Neural cell (in vitro differentiated cells): ENCODE results near the gene DGCR6L. TPM values are rescaled to one million over a fixed set of nuclear protein-coding genes. Genes with fewer than 3 reads are reported as not detected.
"Not testable (repeated sequence)": the region's sequence is repeated elsewhere in the genome, so short reads cannot be mapped to it uniquely, and the experiment has no call there.

Experiments used
- H2AFZ ChIP-seq: fragments of 200-600, 300-800 bp; sonication (generic), shearing (Covaris generic); 2 replicates; pipeline ENCODE4 v1.6.0; 2014; ENCODE audit warnings: low read depth, mild to moderate bottlenecking, antibody characterized with exemption, low read length, moderate library complexity
- H3F3A ChIP-seq: fragments of 200-600 bp; shearing (Covaris generic); 2 replicates; pipeline ENCODE4 v1.6.1; 2016; ENCODE audit warnings: mild to moderate bottlenecking, moderate library complexity, mixed read lengths, antibody characterized with exemption, low read length; ENCODE audit not compliant: insufficient read depth, poor library complexity, severe bottlenecking
- H3K27ac ChIP-seq: fragments of 200-600, 300-800 bp; sonication (generic), shearing (Covaris generic); 2 replicates; pipeline ENCODE4 v1.5.1; 2014; ENCODE audit warnings: mild to moderate bottlenecking, low read length, moderate library complexity
- H3K27me3 ChIP-seq: fragments of 300-800, 200-600 bp; sonication (generic), shearing (Covaris generic); 2 replicates; pipeline ENCODE4 v1.6.0; 2014; ENCODE audit warnings: mild to moderate bottlenecking, low read depth, low read length, moderate library complexity; ENCODE audit not compliant: insufficient read depth
- H3K36me3 ChIP-seq: fragments of 300-800, 200-600 bp; sonication (generic), shearing (Covaris generic); 2 replicates; pipeline ENCODE4 v1.5.1; 2014; ENCODE audit warnings: mild to moderate bottlenecking, antibody characterized with exemption, low read length, moderate library complexity; ENCODE audit not compliant: insufficient read depth
- H3K4me2 ChIP-seq: fragments of 300-800, 200-600 bp; sonication (generic), shearing (Covaris generic); 2 replicates; pipeline ENCODE4 v1.6.0; 2014; ENCODE audit warnings: mild to moderate bottlenecking, low read length
- H3K4me3 ChIP-seq: fragments of 300-800, 200-600 bp; sonication (generic), shearing (Covaris generic); 2 replicates; pipeline ENCODE4 v1.5.1; 2014; ENCODE audit warnings: mild to moderate bottlenecking, low read length, moderate library complexity
- H3K79me2 ChIP-seq: fragments of 200-600 bp; shearing (Covaris generic); replicated peaks from 2 replicates; pipeline ENCODE4 v1.6.0; 2014; ENCODE audit warnings: mild to moderate bottlenecking, low read length, moderate library complexity; ENCODE audit not compliant: insufficient read depth
- H3K9ac ChIP-seq: fragments of 300-800, 200-600 bp; sonication (generic), shearing (Covaris generic); 2 replicates; pipeline ENCODE4 v1.6.1; 2016; ENCODE audit warnings: mild to moderate bottlenecking, low read length, mixed read lengths
- H3K9me2 ChIP-seq: fragments of 200-600 bp; shearing (Covaris generic); 2 replicates; pipeline ENCODE4 v1.6.1; 2016; ENCODE audit warnings: mild to moderate bottlenecking, low read length, mixed read lengths; ENCODE audit not compliant: insufficient read depth
- H3K9me3 ChIP-seq: fragments of 200-600, 300-800 bp; sonication (generic), shearing (Covaris generic); 2 replicates; pipeline ENCODE4 v1.6.1; 2016; ENCODE audit warnings: mild to moderate bottlenecking, mixed run types, low read length, moderate library complexity, mixed read lengths
- H4K20me1 ChIP-seq: fragments of 200-600 bp; shearing (Covaris generic); 2 replicates; pipeline ENCODE4 v1.6.1; 2016; ENCODE audit warnings: mild to moderate bottlenecking, mixed run types; ENCODE audit not compliant: insufficient read depth
- EP300 ChIP-seq: fragments of 450-650 bp; conservative IDR thresholded peaks from 2 replicates; pipeline ENCODE4 v1.6.1; 2014; ENCODE audit warnings: antibody characterized with exemption, mild to moderate bottlenecking, moderate library complexity; ENCODE audit not compliant: poor library complexity, severe bottlenecking
- EZH2 ChIP-seq: fragments of 200-600, 300-800 bp; shearing (Covaris generic), sonication (generic); IDR thresholded peaks from 2 replicates; pipeline ENCODE4 v1.6.1; 2014; ENCODE audit warnings: antibody characterized with exemption, low read length, borderline replicate concordance, mild to moderate bottlenecking; ENCODE audit not compliant: insufficient read depth, poor library complexity, severe bottlenecking
- MXI1 ChIP-seq: fragments of 450-650 bp; conservative IDR thresholded peaks from 2 replicates; pipeline ENCODE4 v1.6.1; 2014; ENCODE audit warnings: antibody characterized with exemption, mild to moderate bottlenecking; ENCODE audit not compliant: poor library complexity, severe bottlenecking
- polyA plus RNA-seq: library from polyadenylated mRNA; depleted of rRNA; stranded (reverse); fragments of >200 nt; gene quantifications from 2 replicates; pipeline ENCODE4 v1.2.3, GENCODE V29; 2014

DGCR6L gene
- polyA plus RNA-seq, 1 donor from 2014 or later: 125 TPM

- no peaks in the 10 kb centered on the region for H4K20me1 ChIP-seq
- H3K4me3 ChIP-seq: no peak overlapping the region
- no peaks in the 10 kb centered on the region for H3K36me3 ChIP-seq
- H3K9me2 ChIP-seq: no peaks in the 10 kb centered on the region
- no peak overlapping the region for H2AFZ ChIP-seq
- no peaks in the 10 kb centered on the region for H3F3A ChIP-seq
- H3K79me2 ChIP-seq: no peaks in the 10 kb centered on the region
- H3K4me2 ChIP-seq: no peak overlapping the region
- no peaks in the 10 kb centered on the region for H3K27me3 ChIP-seq
- H3K9me3 ChIP-seq: no peaks in the 10 kb centered on the region
- TF ChIP-seq EP300 (no peak), EZH2 (no peak), MXI1 (no peak)
- no peak overlapping the region for H3K27ac ChIP-seq
- H3K9ac ChIP-seq: no peak overlapping the region
Observed at GRCh38 chr22:20312396-20313191, 7.3 kb downstream of the DGCR6L start.

- H2AFZ ChIP-seq, H3K27ac ChIP-seq, H4K20me1 ChIP-seq, H3K9me3 ChIP-seq, H3K9me2 ChIP-seq, H3K36me3 ChIP-seq, H3K9ac ChIP-seq, H3F3A ChIP-seq, H3K79me2 ChIP-seq, H3K4me2 ChIP-seq, H3K27me3 ChIP-seq, H3K4me3 ChIP-seq: not testable (repeated sequence)
Observed at GRCh38 chr22:20311249-20312062, 8.4 kb downstream of the DGCR6L start.

- not testable (repeated sequence) for H2AFZ ChIP-seq, H3K27ac ChIP-seq, H3K9ac ChIP-seq, H4K20me1 ChIP-seq, H3K4me2 ChIP-seq, H3K9me3 ChIP-seq, H3K27me3 ChIP-seq, H3K4me3 ChIP-seq, H3K36me3 ChIP-seq, H3K9me2 ChIP-seq, H3F3A ChIP-seq, H3K79me2 ChIP-seq
Observed at GRCh38 chr22:20310773-20311172, 9.1 kb downstream of the DGCR6L start.

DNA sequence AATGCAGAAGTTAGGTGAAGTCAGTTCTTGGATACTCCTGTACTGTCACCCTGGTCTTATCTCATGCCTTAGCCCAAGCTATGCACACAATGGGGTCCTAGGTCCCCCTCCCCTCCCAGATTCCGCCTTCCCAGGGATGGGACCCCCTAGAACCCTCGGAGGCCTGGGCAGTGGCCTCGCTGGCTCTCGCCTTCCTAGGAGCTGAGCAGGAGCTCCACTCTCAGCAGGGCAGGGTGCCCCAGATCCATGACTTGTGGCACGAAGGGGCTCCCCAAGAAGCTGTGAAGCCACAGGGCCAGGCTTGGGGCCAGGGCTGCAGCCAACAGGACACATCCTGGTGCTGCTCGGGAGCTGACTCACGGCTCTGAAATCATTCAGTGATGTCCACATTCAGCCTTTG, 9.7 kb downstream of the DGCR6L start:
- H3K9me2 ChIP-seq, H3K36me3 ChIP-seq, H3F3A ChIP-seq, H4K20me1 ChIP-seq, H3K9me3 ChIP-seq, H3K9ac ChIP-seq, H3K27me3 ChIP-seq, H3K4me3 ChIP-seq, H3K79me2 ChIP-seq, H2AFZ ChIP-seq, H3K4me2 ChIP-seq, H3K27ac ChIP-seq: not testable (repeated sequence)

DNA sequence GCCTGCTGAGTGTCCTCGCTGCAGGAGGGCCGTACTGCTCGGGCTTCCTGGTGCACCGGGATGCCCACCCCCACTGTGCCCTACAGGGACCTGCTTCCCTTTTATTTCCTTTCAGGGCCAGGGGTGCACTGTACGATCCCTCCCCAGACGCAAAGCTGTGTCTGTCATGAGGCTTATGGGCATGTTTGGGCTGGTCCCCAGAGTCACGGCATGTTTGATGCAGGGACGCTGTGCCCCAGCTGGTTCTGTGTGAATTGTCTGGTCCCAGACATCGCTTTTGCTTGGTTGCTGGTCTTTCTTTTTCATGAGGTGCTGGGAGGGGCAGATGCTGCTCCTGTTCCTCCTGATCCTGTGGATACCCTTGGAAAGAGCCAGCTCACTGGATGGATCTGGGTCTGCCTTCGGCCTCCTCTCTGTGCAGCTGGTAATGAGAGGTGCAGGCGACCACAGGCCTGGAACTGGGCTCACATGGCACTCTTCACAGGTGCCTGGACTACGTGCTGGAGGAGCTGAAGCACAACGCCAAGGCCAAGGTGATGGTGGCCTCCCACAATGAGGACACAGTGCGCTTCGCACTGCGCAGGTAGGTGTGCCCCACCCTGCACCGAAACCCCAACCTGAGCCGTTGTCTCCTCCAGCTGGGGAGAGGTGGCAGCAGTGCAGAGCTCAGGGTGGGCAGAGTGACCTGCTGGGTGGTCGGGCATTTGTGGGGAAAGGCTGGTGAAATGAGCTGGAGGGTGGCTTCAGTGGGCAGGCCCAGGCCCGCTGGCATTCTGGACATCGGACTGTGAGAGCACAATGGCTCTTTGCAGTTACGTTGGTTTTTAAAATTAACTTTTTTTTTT, 10.8 kb downstream of the DGCR6L start:
- H2AFZ ChIP-seq, H3K27me3 ChIP-seq, H3K4me3 ChIP-seq, H3K4me2 ChIP-seq, H3K9me2 ChIP-seq, H4K20me1 ChIP-seq, H3K9ac ChIP-seq, H3K36me3 ChIP-seq, H3K79me2 ChIP-seq, H3K27ac ChIP-seq, H3K9me3 ChIP-seq, H3F3A ChIP-seq: not testable (repeated sequence)

GRCh38 chr22:20307448-20308447, 12.1 kb downstream of the DGCR6L start:
- H3F3A ChIP-seq: not testable (repeated sequence)

More at GRCh38 chr22:20307448-20308447, 12.1 kb downstream of the DGCR6L start:
- H3K4me3 ChIP-seq, H3K27me3 ChIP-seq, H2AFZ ChIP-seq, H3K9me2 ChIP-seq, H3K4me2 ChIP-seq, H3K79me2 ChIP-seq, H3K27ac ChIP-seq, H3K9ac ChIP-seq, H3K36me3 ChIP-seq, H3K9me3 ChIP-seq, H4K20me1 ChIP-seq: not testable (repeated sequence)
